ENCODE results near the gene CFAP119. TPM values are rescaled to one million over a fixed set of nuclear protein-coding genes. Genes with fewer than 3 reads are reported as not detected.

The CFAP119 gene
- total and polyA plus RNA-seq, 10 of the 15 experiments (the other 5 are each of a cell fraction or from before 2014, with no cell fraction given): 2.2 to 9.4 (median 4.3) TPM

DNA sequence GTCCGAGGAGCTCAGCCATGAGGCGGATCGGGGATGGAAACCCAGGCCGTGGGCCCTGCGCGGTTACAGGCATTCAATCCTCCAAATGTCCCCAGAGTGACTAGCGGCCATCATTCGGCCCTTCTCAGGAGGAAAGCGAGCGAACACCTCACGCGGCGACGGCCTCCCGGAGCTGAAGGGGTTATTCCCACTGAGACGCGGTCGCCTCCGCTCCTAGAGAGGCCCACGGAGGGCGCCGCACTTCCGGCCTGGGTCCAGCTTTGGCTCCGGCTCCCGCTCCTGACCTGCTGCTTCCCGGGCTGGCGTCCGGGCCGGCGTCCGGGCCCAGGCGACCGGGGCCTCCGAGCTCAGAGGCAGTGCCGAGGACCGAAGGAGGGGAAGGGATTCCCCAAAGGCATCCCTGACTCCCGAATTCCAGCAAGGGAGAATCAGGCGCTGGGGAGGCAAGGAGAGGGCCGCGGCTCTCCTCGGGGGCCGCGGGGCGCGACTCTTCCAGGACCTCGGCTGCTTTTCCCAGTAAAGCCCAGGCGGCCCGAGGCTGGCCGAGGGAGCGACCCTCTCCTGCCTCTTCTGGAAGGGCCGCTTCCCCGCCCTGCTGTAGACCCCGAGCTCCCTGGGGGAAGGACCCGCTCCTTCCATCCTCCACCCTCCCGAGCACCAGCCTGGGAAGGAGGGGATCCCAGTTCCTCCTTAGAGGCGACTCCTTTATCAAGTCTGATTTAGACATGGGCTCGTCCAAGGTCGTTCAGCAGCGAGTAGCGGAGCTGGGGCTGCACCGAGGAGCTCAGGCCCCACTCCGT lies 43.7 kb upstream of the CFAP119 start (continued):
- TF ChIP-seq, protein P1, sequence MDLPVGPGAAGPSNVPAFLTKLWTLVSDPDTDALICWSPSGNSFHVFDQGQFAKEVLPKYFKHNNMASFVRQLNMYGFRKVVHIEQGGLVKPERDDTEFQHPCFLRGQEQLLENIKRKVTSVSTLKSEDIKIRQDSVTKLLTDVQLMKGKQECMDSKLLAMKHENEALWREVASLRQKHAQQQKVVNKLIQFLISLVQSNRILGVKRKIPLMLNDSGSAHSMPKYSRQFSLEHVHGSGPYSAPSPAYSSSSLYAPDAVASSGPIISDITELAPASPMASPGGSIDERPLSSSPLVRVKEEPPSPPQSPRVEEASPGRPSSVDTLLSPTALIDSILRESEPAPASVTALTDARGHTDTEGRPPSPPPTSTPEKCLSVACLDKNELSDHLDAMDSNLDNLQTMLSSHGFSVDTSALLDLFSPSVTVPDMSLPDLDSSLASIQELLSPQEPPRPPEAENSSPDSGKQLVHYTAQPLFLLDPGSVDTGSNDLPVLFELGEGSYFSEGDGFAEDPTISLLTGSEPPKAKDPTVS (IDR thresholded peaks at IDR 0.05; ENCODE audit: low read depth, low read length): no peak
- no peak for TF ChIP-seq ZZZ3 (IDR thresholded peaks at IDR 0.05; ENCODE audit: control insufficient read depth, insufficient read length, low read depth)
- no peak for TF ChIP-seq STAT1 (conservative IDR thresholded peaks at IDR 0.05)
- TF ChIP-seq IKZF2 (IDR thresholded peaks at IDR 0.05): peak; percentile 38 to 47; a peak in 2 of 4 replicates
- no peak for TF ChIP-seq NFXL1 (IDR thresholded peaks at IDR 0.05; ENCODE audit: borderline replicate concordance)
- TF ChIP-seq, protein P2, sequence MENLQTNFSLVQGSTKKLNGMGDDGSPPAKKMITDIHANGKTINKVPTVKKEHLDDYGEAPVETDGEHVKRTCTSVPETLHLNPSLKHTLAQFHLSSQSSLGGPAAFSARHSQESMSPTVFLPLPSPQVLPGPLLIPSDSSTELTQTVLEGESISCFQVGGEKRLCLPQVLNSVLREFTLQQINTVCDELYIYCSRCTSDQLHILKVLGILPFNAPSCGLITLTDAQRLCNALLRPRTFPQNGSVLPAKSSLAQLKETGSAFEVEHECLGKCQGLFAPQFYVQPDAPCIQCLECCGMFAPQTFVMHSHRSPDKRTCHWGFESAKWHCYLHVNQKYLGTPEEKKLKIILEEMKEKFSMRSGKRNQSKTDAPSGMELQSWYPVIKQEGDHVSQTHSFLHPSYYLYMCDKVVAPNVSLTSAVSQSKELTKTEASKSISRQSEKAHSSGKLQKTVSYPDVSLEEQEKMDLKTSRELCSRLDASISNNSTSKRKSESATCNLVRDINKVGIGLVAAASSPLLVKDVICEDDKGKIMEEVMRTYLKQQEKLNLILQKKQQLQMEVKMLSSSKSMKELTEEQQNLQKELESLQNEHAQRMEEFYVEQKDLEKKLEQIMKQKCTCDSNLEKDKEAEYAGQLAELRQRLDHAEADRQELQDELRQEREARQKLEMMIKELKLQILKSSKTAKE (IDR thresholded peaks at IDR 0.05; ENCODE audit: low read depth, poor library complexity, severe bottlenecking): no peak
- no peak for TF ChIP-seq NR2C1 (IDR thresholded peaks at IDR 0.05)
- TF ChIP-seq, protein P3, sequence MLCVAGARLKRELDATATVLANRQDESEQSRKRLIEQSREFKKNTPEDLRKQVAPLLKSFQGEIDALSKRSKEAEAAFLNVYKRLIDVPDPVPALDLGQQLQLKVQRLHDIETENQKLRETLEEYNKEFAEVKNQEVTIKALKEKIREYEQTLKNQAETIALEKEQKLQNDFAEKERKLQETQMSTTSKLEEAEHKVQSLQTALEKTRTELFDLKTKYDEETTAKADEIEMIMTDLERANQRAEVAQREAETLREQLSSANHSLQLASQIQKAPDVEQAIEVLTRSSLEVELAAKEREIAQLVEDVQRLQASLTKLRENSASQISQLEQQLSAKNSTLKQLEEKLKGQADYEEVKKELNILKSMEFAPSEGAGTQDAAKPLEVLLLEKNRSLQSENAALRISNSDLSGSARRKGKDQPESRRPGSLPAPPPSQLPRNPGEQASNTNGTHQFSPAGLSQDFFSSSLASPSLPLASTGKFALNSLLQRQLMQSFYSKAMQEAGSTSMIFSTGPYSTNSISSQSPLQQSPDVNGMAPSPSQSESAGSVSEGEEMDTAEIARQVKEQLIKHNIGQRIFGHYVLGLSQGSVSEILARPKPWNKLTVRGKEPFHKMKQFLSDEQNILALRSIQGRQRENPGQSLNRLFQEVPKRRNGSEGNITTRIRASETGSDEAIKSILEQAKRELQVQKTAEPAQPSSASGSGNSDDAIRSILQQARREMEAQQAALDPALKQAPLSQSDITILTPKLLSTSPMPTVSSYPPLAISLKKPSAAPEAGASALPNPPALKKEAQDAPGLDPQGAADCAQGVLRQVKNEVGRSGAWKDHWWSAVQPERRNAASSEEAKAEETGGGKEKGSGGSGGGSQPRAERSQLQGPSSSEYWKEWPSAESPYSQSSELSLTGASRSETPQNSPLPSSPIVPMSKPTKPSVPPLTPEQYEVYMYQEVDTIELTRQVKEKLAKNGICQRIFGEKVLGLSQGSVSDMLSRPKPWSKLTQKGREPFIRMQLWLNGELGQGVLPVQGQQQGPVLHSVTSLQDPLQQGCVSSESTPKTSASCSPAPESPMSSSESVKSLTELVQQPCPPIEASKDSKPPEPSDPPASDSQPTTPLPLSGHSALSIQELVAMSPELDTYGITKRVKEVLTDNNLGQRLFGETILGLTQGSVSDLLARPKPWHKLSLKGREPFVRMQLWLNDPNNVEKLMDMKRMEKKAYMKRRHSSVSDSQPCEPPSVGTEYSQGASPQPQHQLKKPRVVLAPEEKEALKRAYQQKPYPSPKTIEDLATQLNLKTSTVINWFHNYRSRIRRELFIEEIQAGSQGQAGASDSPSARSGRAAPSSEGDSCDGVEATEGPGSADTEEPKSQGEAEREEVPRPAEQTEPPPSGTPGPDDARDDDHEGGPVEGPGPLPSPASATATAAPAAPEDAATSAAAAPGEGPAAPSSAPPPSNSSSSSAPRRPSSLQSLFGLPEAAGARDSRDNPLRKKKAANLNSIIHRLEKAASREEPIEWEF (IDR thresholded peaks at IDR 0.05; ENCODE audit: insufficient replicate concordance, low read depth, low read length): no peak
- no peak for TF ChIP-seq SP1 (IDR thresholded peaks at IDR 0.05; ENCODE audit: low read depth, low read length)
- TF ChIP-seq, protein P4, sequence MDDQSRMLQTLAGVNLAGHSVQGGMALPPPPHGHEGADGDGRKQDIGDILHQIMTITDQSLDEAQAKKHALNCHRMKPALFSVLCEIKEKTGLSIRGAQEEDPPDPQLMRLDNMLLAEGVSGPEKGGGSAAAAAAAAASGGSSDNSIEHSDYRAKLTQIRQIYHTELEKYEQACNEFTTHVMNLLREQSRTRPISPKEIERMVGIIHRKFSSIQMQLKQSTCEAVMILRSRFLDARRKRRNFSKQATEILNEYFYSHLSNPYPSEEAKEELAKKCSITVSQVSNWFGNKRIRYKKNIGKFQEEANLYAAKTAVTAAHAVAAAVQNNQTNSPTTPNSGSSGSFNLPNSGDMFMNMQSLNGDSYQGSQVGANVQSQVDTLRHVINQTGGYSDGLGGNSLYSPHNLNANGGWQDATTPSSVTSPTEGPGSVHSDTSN (IDR thresholded peaks at IDR 0.05; ENCODE audit: insufficient replicate concordance, low read depth, low read length): no peak
- TF ChIP-seq, protein P5, sequence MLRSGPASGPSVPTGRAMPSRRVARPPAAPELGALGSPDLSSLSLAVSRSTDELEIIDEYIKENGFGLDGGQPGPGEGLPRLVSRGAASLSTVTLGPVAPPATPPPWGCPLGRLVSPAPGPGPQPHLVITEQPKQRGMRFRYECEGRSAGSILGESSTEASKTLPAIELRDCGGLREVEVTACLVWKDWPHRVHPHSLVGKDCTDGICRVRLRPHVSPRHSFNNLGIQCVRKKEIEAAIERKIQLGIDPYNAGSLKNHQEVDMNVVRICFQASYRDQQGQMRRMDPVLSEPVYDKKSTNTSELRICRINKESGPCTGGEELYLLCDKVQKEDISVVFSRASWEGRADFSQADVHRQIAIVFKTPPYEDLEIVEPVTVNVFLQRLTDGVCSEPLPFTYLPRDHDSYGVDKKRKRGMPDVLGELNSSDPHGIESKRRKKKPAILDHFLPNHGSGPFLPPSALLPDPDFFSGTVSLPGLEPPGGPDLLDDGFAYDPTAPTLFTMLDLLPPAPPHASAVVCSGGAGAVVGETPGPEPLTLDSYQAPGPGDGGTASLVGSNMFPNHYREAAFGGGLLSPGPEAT (IDR thresholded peaks at IDR 0.05; ENCODE audit: low read depth): no peak
- TF ChIP-seq RCOR1 (conservative IDR thresholded peaks at IDR 0.05; ENCODE audit: low read depth, low read length): no peak
- TF ChIP-seq FOXK2 (IDR thresholded peaks at IDR 0.05): no peak
- TF ChIP-seq CEBPB (IDR thresholded peaks at IDR 0.05; ENCODE audit: borderline replicate concordance in 1 of 2, low read depth in 2 of 2, low read length in 2 of 2): no peak
- 0 out of 2 replicates have a peak, but pooled peaks have one; percentile 50 for TF ChIP-seq TCF12 (IDR thresholded peaks at IDR 0.05; ENCODE audit: low read depth, low read length)
- no peak; the same call in 1 of the 2 replicates for TF ChIP-seq PML (IDR thresholded peaks at IDR 0.05; ENCODE audit: low read length)
- no peak for TF ChIP-seq ZNF622 (IDR thresholded peaks at IDR 0.05)
- TF ChIP-seq BCL11A (IDR thresholded peaks at IDR 0.05; ENCODE audit: low read depth, low read length): no peak

Measured in GM12878 (cell line).